Measurements from ENCODE around the gene WDFY4.

Gene WDFY4

GRCh38 chr10:49000437-49001398, 316.0 kb downstream of the WDFY4 start:
- in situ Hi-C loops (cut with MboI; ENCODE audit: low sequenced_read_pairs): no loop called here

GRCh38 chr10:49001402-49001801, 316.7 kb downstream of the WDFY4 start:
- in situ Hi-C loops (cut with MboI; ENCODE audit: low sequenced_read_pairs): no loop called here

GRCh38 chr10:49001870-49002672, 317.4 kb downstream of the WDFY4 start:
- in situ Hi-C loops (cut with MboI; ENCODE audit: low sequenced_read_pairs): no loop called here

- in situ Hi-C loops (cut with MboI; ENCODE audit: low sequenced_read_pairs): no loop called here
Measured at GRCh38 chr10:49005270-49005669, 320.6 kb downstream of the WDFY4 start.

GRCh38 chr10:49007129-49007528, 322.5 kb downstream of the WDFY4 start:
- in situ Hi-C loops (cut with MboI; ENCODE audit: low sequenced_read_pairs): no loop called here

GRCh38 chr10:49008091-49008490, 323.4 kb downstream of the WDFY4 start:
- in situ Hi-C loops (cut with MboI; ENCODE audit: low sequenced_read_pairs): no loop called here

- in situ Hi-C loops (cut with MboI; ENCODE audit: low sequenced_read_pairs): no loop called here
Measured at GRCh38 chr10:49008505-49009198, 324.0 kb downstream of the WDFY4 start.

- in situ Hi-C loops (cut with MboI; ENCODE audit: low sequenced_read_pairs): no loop called here
Measured at GRCh38 chr10:49009199-49009979, 324.7 kb downstream of the WDFY4 start.

GRCh38 chr10:49010295-49010694, 325.6 kb downstream of the WDFY4 start:
- in situ Hi-C loops (cut with MboI; ENCODE audit: low sequenced_read_pairs): no loop called here

- in situ Hi-C loops (cut with MboI; ENCODE audit: low sequenced_read_pairs): no loop called here
Measured at GRCh38 chr10:49010865-49011264, 326.2 kb downstream of the WDFY4 start.

GRCh38 chr10:49011756-49012155, 327.1 kb downstream of the WDFY4 start:
- in situ Hi-C loops (cut with MboI; ENCODE audit: low sequenced_read_pairs): no loop called here

- in situ Hi-C loops (cut with MboI; ENCODE audit: low sequenced_read_pairs): no loop called here
Measured at GRCh38 chr10:49012603-49013002, 327.9 kb downstream of the WDFY4 start.

- in situ Hi-C loops (cut with MboI; ENCODE audit: low sequenced_read_pairs): no loop called here
Measured at GRCh38 chr10:49015700-49016099, 331.0 kb downstream of the WDFY4 start.

- in situ Hi-C loops (cut with MboI; ENCODE audit: low sequenced_read_pairs): no loop called here
Measured at GRCh38 chr10:49021685-49022084, 337.0 kb downstream of the WDFY4 start.

- in situ Hi-C loops (cut with MboI; ENCODE audit: low sequenced_read_pairs): no loop called here
Measured at GRCh38 chr10:49023071-49023470, 338.4 kb downstream of the WDFY4 start.

- in situ Hi-C loops (cut with MboI; ENCODE audit: low sequenced_read_pairs): no loop called here
Measured at GRCh38 chr10:49023752-49024151, 339.1 kb downstream of the WDFY4 start.

- in situ Hi-C loops (cut with MboI; ENCODE audit: low sequenced_read_pairs): no loop called here
Measured at GRCh38 chr10:49024484-49024883, 339.8 kb downstream of the WDFY4 start.

- in situ Hi-C loops (cut with MboI; ENCODE audit: low sequenced_read_pairs): no loop called here
Measured at GRCh38 chr10:49025347-49025983, 340.8 kb downstream of the WDFY4 start.

- in situ Hi-C loops (cut with MboI; ENCODE audit: low sequenced_read_pairs): no loop called here
Measured at GRCh38 chr10:49028639-49029038, 344.0 kb downstream of the WDFY4 start.

GRCh38 chr10:49029666-49030065, 345.0 kb downstream of the WDFY4 start:
- in situ Hi-C loops (cut with MboI; ENCODE audit: low sequenced_read_pairs): no loop called here
